Ishikawa (cell line): ENCODE data around the gene COLQ.

Experiments used
- CREB1 ChIP-seq: IDR thresholded peaks from 2 replicates; pipeline ENCODE4 v1.6.1; 2012; ENCODE audit warnings: low read depth
- MAX ChIP-seq: IDR thresholded peaks from 2 replicates; pipeline ENCODE4 v1.6.1; 2012
- TEAD4 ChIP-seq: IDR thresholded peaks from 2 replicates; pipeline ENCODE4 v1.6.1; 2012
- YY1 ChIP-seq: IDR thresholded peaks from 2 replicates; pipeline ENCODE4 v1.6.1; 2012; ENCODE audit warnings: low read depth

GRCh38 chr3:15452156-15452555, 69.3 kb downstream of the COLQ start:
- TF ChIP-seq TEAD4 (no peak), MAX (no peak), CREB1 (no peak), YY1 (no peak)
